ENCODE measurements around the gene GLIPR1.
"Not testable (repeated sequence)": the region's sequence is repeated elsewhere in the genome, so short reads cannot be mapped to it uniquely, and the experiment has no call there.

The GLIPR1 gene

DNA sequence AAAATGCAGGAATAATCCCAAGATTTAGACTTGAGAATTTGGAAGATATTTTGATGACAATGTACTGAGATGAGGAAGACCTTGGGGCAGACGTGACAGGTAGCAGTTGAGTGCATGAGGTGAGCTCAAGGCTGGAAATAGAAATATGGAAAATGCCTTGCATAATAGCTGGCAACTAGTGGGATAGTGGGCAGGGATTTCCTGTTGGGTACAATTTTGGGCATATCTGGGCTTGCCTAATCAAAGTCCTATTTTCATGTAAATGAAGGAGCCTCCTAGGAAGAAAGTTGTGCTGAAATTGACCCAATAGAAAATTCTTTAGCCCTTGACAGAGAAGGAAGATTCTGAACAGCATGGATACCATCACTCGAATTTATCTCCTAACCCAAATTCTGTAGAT, 6.4 kb upstream of the GLIPR1 start:
- DNase-seq (ENCODE audit: low spot score), result no peak

DNA sequence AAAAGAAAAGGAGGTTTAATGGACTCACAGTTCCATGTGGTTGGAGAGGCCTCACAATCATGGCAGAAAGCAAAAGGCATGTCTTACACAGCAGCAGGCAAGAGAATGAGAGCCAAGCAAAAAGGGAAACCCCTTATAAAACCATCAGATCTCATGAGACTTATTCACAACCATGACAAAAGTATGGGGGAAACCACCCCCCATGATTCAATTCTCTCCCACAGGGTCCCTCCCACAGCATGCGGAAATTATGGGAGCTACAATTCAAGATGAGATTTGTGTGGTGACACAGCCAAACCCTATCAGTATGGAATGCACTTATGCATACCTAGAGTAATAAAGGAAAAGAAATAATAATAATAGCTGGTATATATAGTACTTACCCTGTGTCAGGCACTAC, 4.5 kb upstream of the GLIPR1 start:
- DNase-seq (ENCODE audit: low spot score), result no peak

DNA sequence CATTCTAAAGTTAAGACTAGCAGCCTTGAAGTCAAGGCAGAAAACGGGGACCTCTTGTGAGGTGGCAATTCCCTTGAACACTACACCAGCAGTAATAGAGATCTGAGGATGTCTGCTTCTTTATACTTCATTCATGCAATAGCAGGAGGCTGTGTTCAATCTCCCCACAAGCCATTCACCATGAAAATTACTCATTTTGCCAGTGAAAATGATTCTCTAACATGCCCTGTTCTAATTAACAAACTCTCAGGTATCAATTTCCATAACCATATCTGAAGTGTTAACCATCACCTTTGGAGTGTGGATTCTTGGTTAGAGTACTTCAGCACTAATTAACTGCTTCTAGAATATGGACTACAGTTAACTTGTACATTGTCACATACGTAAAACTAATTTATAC, 3.4 kb upstream of the GLIPR1 start:
- DNase-seq (ENCODE audit: low spot score), result no peak

DNA sequence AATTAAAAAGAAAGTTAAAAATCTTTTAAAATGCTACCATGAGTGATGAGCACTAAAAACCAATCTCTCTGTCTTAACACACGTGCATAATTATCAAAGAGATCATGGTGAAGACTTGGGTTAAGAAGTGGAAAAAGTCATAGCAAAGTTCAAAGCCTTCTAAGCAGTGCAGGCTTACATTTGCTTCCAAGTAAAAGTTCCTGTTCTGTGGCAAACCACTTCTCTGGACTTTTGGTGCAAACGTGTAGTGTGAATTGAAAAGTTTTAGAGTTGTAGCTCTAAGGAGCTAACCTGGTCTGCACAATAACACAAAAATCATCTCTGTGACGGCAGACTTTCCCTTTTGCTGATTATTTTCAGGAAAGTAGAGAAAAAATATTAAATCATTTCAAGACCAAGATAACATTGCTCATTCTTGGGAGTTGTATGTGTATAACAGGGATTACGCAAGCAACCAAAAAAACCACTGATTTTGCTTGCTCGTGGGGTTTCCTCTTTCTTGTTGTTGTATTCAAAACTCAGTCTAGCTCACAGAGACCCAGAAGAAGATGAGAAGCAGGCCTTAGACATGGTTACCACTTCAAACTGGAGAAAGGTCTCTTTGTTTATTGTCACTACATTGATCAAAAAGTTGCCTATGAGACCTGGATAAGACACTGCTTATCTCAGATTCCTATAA, 2.3 kb upstream of the GLIPR1 start:
- peak; percentile 52 for DNase-seq (ENCODE audit: low spot score)

DNA sequence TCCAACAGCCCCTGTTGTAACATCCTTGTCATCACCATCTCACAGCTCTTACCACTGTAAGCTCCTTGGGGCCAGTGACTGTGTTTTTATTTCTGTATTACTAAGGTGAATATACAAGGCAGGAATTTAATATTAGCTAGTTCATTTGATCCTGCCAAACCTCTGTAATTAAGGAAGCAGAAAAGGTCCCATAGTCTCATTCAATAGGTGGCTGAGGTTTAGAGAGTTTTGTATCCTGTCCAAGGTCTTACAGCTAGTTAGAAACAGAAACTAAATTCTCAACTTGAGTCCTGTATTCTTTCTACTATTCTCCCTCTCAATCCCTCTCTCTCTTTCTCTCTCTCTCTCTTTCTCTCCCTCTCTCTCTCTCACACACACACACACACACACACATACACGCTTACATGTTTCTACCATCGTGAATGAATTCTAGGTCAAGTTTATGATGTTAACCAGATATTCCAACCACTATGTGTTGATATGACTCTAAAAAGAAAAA, 543 bp upstream of the GLIPR1 start:
- DNase-seq (ENCODE audit: low spot score), result no peak

DNA sequence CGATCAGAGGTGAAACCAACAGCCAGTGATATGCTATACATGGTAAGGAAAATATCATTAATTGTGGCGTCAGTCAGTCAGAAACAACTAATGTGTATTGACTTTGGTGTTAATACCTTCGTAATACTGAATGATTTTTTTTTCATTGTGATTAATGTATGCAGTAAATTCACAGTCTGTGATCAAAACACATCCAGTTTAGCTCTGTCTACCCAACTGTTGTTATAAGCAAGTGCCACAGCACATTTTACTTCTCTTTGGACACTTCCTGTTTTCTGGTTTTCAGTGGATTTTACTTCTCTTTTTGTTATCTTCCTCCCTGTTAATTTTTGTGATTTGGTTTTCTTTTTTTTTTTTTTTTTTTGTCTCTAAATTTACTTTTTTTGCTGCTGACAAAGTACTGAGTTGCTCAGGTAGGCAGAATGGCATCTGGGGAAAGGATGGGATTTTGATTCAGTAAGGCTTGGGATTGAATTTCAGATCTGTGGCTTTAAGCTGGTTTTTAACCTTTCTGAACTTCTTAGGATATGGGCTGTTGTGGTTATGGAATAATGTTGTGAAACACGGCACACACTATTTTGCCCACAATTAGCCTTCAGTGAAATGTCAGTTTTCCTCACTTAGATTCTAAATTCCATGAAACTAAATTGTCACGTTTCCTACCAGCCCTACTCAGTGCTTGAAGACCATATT, 604 bp downstream of the GLIPR1 start:
- no peak for DNase-seq (ENCODE audit: low spot score)

DNA sequence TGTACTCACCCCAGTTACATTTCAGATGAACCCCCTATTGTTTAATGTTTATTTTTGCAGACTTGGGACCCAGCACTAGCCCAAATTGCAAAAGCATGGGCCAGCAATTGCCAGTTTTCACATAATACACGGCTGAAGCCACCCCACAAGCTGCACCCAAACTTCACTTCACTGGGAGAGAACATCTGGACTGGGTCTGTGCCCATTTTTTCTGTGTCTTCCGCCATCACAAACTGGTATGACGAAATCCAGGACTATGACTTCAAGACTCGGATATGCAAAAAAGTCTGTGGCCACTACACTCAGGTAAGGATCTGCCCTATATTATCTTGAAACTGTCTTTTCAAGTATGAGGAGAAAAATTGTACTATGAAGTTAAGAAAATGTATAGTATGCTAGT, 1.2 kb downstream of the GLIPR1 start:
- DNase-seq (ENCODE audit: low spot score), result no peak

DNA sequence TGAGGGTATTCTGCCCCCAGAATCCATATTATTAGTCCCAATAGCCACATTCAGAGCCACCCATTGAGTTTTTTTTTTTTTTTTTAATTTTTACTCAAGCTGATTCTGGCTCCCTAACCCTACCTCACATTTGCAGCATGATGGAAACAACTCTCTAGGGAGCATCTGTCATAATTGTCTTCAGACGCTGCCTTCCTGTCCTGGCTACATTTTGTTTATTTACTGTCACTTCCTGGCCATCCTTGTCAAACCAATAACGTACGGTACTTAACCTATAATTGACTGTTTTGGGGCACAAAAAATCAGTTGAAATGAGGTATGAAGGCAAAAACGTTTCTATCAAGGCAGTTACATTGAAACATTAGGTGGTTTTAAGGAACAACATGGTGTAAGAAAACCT, 2.1 kb downstream of the GLIPR1 start:
- no peak for DNase-seq (ENCODE audit: low spot score)

DNA sequence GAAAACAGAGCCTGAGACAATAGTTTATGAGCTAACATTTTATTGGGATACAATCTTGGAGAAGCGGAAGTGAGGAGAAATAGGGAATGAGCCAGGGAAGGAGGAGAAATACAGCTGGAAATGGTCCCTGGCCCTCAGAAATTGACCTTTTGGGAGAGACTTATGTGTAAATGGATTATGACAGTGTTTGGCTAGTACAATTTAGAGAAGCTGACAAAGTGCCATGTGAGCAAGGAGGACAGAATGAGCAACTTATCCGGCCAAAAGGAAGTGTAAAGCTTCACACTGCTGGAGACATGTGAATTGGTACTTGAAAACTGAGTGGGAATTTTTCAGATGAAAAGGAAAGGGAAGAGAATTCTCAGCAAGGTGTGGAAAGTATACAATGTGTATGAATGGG, 2.9 kb downstream of the GLIPR1 start:
- DNase-seq (ENCODE audit: low spot score), result no peak

DNA sequence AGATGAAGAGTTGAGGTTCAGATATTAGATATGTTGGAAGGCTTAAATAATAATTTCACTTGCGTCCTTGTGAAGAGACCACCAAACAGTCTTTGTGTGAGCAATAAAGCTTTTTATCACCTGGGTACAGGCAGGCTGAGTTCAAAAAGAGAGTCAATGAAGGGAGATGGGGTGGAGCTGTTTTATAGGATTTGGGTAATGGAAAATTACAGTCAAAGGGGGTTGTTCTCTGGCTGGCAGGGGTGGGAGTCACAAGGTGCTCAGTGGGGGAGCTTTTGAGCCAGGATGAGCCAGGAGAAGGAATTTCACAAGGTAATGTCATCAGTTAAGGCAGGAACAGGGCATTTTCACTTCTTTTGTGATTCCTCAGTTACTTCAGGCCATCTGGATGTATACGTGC, 3.9 kb downstream of the GLIPR1 start:
- not testable (repeated sequence) for DNase-seq (ENCODE audit: low spot score)

DNA sequence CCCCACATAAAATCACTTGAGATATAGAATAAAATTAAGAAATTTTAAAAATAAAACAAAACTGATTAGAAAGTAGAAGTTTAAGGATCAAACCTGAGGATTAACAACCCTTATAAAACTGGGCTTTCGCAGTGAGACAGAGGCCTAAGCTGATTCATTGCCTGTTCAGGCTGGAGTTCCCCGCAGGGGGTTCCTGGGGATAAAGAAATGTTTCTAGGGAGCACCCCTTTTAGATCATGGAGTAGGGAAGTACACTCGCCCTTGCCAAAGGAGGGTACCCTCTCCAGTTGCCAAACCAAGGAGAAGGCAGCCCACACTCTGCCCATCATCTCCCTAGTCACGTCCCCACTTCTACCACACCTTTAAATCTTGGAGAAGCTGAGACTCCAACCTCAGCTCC, 6.8 kb downstream of the GLIPR1 start:
- DNase-seq (ENCODE audit: low spot score), result no peak

DNA sequence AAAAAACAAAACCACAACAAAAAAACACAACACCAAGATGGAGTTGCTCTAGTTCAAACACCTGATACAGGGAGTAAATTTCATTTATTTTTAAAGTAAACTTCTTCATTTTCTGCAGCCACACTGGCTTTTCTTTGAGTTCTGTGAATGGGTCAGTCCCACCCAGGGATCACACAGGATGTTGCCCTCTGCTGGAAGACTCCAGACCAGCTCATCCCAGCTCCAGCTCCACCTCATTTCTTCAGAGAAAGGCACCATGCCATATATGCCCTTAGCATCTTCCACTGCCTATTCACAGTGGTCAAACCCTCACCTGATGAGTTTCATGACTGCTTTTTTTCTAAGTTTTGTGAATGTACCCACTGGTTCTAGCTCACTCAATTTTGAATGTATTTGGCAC, 8.0 kb downstream of the GLIPR1 start:
- DNase-seq (ENCODE audit: low spot score), result no peak

DNA sequence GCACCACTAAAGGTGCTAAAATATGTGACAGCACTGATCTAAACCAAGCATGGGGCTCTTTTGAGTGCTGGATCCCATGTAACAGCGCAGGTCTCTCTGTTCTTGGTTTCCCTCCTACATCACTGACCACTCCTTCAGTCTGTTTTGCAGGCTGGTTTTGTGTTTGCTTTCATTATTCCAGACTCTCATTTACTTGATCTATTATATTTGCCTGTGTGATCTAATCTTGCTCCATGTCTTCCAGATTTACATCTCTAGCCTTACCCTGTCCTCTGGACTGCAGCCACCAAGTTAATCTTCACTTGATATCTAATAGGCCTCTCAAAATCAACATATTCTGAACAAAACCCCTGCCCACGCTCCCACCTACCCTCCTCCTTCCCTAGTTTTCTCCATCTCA, 8.6 kb downstream of the GLIPR1 start:
- no peak for DNase-seq (ENCODE audit: low spot score)

DNA sequence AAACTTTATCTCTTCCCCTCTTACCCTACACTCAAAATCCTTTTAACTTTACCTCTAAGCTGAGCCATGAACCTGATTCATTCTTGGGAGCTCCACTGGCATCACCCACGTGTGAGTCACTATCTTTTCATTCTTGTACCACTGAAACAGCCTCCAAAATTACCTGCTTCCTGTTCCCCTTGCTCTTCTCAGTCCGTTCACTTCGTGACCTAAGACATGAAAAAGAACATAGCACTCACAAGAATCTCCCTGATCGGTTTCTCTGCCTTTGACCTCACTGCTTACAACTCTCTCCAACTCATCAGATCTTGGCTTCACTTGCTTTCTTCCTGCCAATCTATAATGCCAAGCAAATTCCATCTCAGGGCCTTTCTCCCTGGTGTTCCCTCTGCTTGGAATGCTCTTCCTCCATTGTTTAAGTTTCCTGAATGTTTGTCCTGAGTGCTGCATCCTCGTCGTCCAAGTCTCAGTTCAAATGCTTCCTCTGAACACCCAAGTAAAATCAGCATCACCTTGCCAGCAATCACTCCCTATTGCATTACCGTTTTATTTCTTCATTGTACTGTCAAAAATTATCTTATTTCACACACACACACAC, 9.2 kb downstream of the GLIPR1 start:
- no peak for DNase-seq (ENCODE audit: low spot score)

DNA sequence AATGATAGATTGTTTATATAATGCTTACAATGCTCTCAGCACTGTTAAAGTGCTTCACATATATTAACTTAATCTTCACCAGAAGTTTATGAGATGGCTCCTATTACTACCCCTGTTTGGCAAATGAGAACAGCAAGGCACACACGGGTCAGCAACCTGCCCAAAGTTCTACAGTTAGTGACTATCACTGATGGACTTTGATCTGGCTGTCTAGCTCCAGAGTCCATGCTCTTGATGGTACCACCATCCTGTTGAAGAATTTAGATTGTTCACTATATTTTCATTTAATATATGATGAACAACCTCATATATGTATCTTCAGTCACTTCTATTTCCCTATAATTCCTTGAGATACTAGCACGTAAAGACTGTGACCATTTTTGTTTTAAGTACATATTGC, 10.6 kb downstream of the GLIPR1 start:
- DNase-seq (ENCODE audit: low spot score), result no peak

DNA sequence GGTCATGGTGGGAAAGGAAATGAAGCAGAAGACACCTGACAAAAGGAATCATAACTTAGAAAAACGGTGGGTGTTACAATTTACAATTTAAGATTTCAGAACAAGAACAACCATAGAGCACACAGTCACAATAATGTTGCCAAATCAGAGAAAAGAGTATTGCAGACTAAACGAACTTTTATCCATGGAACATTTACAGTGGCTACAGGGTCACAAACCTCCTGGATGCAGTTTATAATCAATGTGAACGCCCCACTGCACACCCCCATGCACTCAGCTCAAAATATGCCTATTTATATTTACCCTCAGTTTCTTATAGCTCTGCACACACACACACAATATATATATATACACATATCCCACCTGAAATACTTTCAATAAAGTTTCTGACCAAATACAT, 22.9 kb downstream of the GLIPR1 start:
- DNase-seq (ENCODE audit: low spot score), result no peak

DNA sequence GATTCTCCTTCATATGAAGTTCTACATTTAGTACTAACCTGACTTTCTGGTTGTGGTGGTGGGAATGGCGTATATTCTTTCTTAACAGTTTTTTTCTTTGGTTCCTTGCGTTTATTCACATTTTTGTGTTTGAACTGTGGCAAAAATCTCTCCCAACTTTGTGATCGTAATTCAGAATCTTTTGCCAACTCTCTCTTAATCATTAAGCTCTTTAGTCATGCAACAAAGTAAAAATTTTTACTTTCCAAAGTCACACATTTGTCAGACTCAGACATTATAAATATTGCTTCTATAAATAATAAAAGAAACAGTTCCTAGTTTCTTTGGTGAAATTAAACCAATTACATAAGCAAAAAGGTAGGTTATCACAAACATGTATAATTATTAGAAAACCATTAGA, 23.3 kb downstream of the GLIPR1 start:
- no peak for DNase-seq (ENCODE audit: low spot score)

DNA sequence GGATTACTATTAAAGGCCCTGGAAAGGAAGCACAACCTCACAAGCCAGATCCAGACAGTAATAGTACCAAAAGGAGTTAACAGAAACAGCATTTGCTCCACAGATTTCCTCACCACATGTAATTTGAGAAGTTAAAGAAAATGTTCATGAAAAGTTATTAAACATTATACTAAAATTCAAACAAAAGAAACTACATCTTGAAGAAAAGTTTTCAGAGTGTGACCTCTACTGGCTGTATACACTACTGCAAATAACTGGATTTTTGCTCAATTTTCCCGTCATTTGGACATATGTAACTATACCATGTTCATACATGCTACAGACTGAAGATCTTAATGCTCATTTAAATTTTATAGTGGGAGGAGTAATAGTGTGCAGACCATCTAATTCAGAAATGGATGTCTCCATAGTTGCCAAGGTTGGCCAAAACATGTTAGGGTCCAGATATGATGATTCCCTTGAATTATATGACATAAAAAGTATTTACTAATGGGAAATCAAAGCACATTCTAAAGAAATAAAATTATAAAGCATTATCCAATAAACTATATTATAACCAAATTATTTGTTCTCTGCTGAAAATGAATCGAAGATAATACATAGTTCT, 25.3 kb downstream of the GLIPR1 start:
- no peak for DNase-seq (ENCODE audit: low spot score)

DNA sequence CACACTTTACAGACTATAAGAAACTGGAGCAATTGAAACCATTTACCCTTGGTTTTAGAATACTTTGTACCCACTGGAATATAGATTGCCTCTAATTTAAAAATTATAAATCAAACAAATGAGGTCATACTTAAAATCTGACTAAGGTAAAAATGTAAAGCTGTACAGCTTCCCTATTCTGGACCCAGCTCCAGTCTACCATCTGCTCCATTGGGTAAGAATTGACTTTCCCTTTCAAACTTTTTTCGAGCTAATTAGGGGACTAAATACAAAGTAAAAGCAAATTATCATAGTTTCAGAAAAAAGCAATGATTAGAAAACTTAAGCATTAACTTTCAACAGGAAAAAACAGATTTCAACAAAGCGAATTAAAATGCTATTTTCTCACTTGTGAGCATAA, 26.5 kb downstream of the GLIPR1 start:
- DNase-seq (ENCODE audit: low spot score), result no peak

DNA sequence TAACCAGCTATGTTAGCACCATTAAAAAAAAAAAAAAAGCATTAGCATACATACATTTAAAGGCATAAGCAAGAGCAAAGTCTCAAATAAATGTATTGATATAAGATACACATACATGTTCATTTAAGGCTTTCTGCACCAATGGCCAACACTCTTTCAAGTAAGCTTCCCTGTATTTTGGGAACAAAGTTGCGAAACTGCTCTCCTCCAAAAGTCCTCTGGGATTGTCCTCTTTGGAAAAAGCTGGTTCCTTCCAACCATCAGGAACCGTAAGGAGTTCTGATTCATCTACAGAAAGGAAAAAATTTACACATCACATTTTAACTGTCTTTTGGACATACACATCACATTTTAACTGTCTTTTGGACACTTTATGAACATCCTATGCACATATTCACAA, 27.6 kb downstream of the GLIPR1 start:
- no peak for DNase-seq (ENCODE audit: low spot score)

DNA sequence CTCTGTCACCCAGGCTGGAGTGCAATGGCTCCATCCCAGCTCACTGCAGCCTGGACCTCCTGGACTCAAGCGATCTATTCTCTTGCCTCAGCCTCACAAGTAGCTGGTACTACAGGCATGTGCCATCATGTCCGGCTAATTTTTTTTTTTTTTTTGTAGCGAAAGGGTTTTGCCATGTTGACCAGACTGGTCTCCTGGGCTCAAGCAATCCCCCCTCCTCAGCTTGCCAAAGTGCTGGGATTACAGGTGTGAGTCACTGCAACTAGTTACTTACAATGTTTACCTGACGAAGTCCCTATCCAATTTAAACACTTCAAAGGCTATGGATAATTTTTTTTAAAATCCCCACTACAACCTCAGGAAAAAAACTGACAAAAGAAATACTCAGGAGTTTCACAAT, 29.1 kb downstream of the GLIPR1 start:
- no peak for DNase-seq (ENCODE audit: low spot score)

DNA sequence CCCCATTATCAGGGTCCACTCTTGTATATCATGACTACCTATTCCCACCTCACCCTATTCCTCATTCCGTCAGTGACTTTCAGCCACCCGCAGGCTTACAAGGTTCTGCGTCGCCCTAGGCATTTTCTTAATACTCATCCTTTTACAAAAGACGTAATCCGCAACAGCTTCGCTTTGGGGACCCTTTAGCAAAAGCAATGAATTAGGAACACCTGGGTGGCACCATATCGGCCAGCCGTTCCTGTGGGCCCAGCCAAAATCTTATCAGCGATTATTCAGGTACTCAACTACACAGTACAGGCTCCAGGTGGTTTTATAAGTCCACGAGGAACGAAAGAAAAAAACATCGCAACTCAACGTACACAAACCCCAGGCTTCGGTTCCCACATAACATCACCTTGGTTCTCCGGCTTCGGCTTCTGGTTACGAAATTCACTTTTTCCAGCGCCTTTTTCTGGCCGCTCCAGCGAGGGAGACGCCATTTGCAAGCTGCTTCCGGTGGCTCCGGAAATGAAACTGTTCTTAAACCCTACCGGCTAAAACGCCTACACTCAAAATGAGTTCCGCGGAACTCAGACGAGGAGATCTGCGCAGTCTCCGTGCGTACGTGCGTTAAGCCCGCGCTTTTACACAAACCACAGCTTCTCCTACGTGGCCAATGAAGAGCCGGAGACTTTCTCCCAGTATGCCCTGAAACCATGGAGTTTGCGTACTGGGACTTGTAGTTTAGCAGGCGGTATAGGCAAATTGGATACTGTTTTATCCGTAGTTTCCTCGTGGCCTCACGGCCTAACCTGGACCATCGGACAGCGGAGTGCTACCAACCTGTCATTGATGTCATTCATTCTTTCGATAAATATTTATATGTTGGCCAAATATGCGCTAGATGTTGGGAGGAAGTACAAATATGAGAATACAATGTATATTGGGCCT, 30.8 kb downstream of the GLIPR1 start, which contains the start of gene KRR1:
Gene KRR1 (minus strand): TSS at position 494 of the 933 bp plus-strand sequence. CDS start 12 bp downstream, at position 482.
- peak; percentile 98 for DNase-seq (ENCODE audit: low spot score)

All from globus pallidus (tissue), 1 donor.